Caco-2 (cell line): Measurements from ENCODE around the gene PROSER3. TPM values are rescaled to one million over a fixed set of nuclear protein-coding genes. Genes with fewer than 3 reads are reported as not detected.

Source experiments
- BruUV-seq: library from RNA; stranded (reverse); fragments of 400-500 nt; replicated peaks from 2 replicates; lab custom pipeline; 2021; lab: Mats Ljungman, UMichigan
- CTCF ChIA-PET: fragments of 300-600 bp; sonication (Branson Sonifier 250); formaldehyde crosslinking; loops from one replicate; lab custom pipeline; 2022; ENCODE audit warnings: antibody characterized with exemption; lab: Charles Lee
- POLR2A ChIA-PET: fragments of 300-600 bp; sonication (Branson Sonifier 250); formaldehyde crosslinking; loops from one replicate; lab custom pipeline; 2022; ENCODE audit warnings: antibody characterized with exemption; lab: Charles Lee
- DNase-seq, 2 experiments: peaks; one replicate each; pipeline versions ENCODE4 v3.0.0 to v3.0.0-alpha.2; 2020 to 2022
- H3K27me3 ChIP-seq: replicated peaks from 2 replicates; pipeline ENCODE4 v1.6.0; 2011; ENCODE audit warnings: low read length; ENCODE audit not compliant: control insufficient read depth, insufficient read depth
- H3K36me3 ChIP-seq: 2 replicates; pipeline ENCODE4 v1.5.1; 2011; ENCODE audit warnings: low read length; ENCODE audit not compliant: control insufficient read depth, insufficient read depth
- H3K4me1 ChIP-seq: fragments of 250-450 bp; sonication (Bioruptor Pico); 2 replicates; pipeline ENCODE4 v1.5.1; 2020; ENCODE audit warnings: mild to moderate bottlenecking
- H3K4me3 ChIP-seq: 2 replicates; pipeline ENCODE4 v1.5.1; 2011; ENCODE audit warnings: low read depth, mild to moderate bottlenecking, control low read depth, low read length
- H3K9me3 ChIP-seq: fragments of 250-450 bp; sonication (Bioruptor Pico); 2 replicates; pipeline ENCODE4 v1.5.1; 2020; ENCODE audit warnings: mild to moderate bottlenecking, moderate library complexity
- H3K27ac Mint-ChIP-seq: one replicate; pipeline ENCODE4 v1.8.0; 2022; ENCODE audit warnings: mixed read lengths; ENCODE audit not compliant: unreplicated experiment
- H3K27me3 Mint-ChIP-seq: one replicate; pipeline ENCODE4 v1.8.0; 2022; ENCODE audit warnings: mixed read lengths; ENCODE audit not compliant: insufficient read depth, unreplicated experiment
- H3K36me3 Mint-ChIP-seq: one replicate; pipeline ENCODE4 v1.8.0; 2022; ENCODE audit warnings: mild to moderate bottlenecking, mixed read lengths; ENCODE audit not compliant: insufficient read depth, unreplicated experiment
- H3K4me1 Mint-ChIP-seq: one replicate; pipeline ENCODE4 v1.8.0; 2022; ENCODE audit warnings: low read depth, mixed read lengths; ENCODE audit not compliant: unreplicated experiment
- H3K4me3 Mint-ChIP-seq: one replicate; pipeline ENCODE4 v1.8.0; 2022; ENCODE audit warnings: mild to moderate bottlenecking, moderate library complexity, mixed read lengths; ENCODE audit not compliant: unreplicated experiment
- H3K9me3 Mint-ChIP-seq: one replicate; pipeline ENCODE4 v1.8.0; 2022; ENCODE audit warnings: mixed read lengths; ENCODE audit not compliant: unreplicated experiment
- intact Hi-C: fragments of 100-400 bp; cut with micrococcal nuclease; formaldehyde crosslinking; loops from one replicate; pipeline ENCODE4 v1.10.0; 2022; ENCODE audit not compliant: unreplicated experiment
- total RNA-seq: library from RNA; stranded (reverse); gene quantifications from 2 replicates; pipeline ENCODE4 v1.2.3, GENCODE V29; 2022
- TF ChIP-seq, protein P1 (sequence below), 2 experiments: fragments of 200-600 bp in 1 of 2; IDR thresholded peaks; 1 replicate in 1 of 2; 2 replicates in 1 of 2; pipeline versions ENCODE4 v1.5.1 to v1.8.0; 2011 to 2022; ENCODE audit warnings: antibody characterized with exemption in 1 of 2, control low read depth in 1 of 2, inconsistent platforms in 1 of 2, low read depth in 1 of 2, low read length in 1 of 2, mild to moderate bottlenecking in 1 of 2, moderate library complexity in 1 of 2; ENCODE audit not compliant: insufficient read depth in 1 of 2, severe bottlenecking in 1 of 2, unreplicated experiment in 1 of 2

PROSER3 gene
- total RNA-seq, 1 experiment from 2014 or later: 34.6 TPM

- Mint-ChIP-seq H3K4me1 (no peaks in the 10 kb centered on the region), H3K27ac (no peak overlapping the region), H3K4me3 (no peak overlapping the region), H3K36me3 (peaks cover 5% of the 10 kb centered on the region), H3K9me3 (no peaks in the 10 kb centered on the region), H3K27me3 (peaks cover 5% of the 10 kb centered on the region)
- Histone ChIP-seq H3K27me3 (no peaks in the 10 kb centered on the region), H3K9me3 (no peaks in the 10 kb centered on the region), H3K4me3 (no peak overlapping the region), H3K4me1 (no peaks in the 10 kb centered on the region), H3K36me3 (no peaks in the 10 kb centered on the region)
- no peak for DNase-seq
- intact Hi-C loops: no loop called here
- TF ChIP-seq, protein P1, sequence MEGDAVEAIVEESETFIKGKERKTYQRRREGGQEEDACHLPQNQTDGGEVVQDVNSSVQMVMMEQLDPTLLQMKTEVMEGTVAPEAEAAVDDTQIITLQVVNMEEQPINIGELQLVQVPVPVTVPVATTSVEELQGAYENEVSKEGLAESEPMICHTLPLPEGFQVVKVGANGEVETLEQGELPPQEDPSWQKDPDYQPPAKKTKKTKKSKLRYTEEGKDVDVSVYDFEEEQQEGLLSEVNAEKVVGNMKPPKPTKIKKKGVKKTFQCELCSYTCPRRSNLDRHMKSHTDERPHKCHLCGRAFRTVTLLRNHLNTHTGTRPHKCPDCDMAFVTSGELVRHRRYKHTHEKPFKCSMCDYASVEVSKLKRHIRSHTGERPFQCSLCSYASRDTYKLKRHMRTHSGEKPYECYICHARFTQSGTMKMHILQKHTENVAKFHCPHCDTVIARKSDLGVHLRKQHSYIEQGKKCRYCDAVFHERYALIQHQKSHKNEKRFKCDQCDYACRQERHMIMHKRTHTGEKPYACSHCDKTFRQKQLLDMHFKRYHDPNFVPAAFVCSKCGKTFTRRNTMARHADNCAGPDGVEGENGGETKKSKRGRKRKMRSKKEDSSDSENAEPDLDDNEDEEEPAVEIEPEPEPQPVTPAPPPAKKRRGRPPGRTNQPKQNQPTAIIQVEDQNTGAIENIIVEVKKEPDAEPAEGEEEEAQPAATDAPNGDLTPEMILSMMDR (IDR thresholded peaks at IDR 0.05; ENCODE audit: insufficient read depth in 1 of 2, low read depth in 1 of 2, low read length in 1 of 2, severe bottlenecking in 1 of 2, unreplicated experiment in 1 of 2): no peak
- no TSS peak for BruUV-seq
- ChIA-PET POLR2A (no interaction called here), CTCF (no interaction called here)
These were observed 33.9 kb downstream of the PROSER3 start for GRCh38 chr19:35791814-35792279.

DNA sequence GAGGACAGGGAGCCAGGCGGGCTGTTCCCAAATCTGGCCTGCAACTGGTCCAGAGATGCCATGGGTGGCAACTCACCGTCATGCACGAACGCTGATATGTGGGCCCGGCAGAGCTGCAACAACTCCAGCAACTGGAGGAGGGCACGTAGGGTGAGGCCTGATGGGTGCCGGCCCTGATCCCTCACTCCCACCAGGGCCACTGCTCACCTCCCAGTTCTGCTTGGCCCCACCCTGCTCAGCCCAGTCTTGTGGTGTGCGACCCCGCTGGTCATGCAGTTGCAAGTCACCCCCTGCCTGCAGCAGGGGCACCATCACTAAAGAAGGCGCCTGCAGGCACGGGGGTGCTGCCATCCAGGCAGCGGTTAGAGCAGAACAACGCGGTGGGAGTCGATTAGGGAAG lies 34.3 kb downstream of the PROSER3 start:
- Histone ChIP-seq H3K9me3 (no peaks in the 10 kb centered on the region), H3K4me1 (no peaks in the 10 kb centered on the region), H3K36me3 (no peaks in the 10 kb centered on the region), H3K27me3 (no peaks in the 10 kb centered on the region), H3K4me3 (no peak overlapping the region)
- Mint-ChIP-seq H3K36me3 (peaks cover 5% of the 10 kb centered on the region), H3K9me3 (no peaks in the 10 kb centered on the region), H3K27me3 (peaks cover 9% of the 10 kb centered on the region), H3K4me3 (no peak overlapping the region), H3K27ac (no peak overlapping the region), H3K4me1 (no peaks in the 10 kb centered on the region)
- intact Hi-C loops: no loop called here
- BruUV-seq: no TSS peak
- TF ChIP-seq, protein P1 (IDR thresholded peaks at IDR 0.05; ENCODE audit: insufficient read depth in 1 of 2, low read depth in 1 of 2, low read length in 1 of 2, severe bottlenecking in 1 of 2, unreplicated experiment in 1 of 2): no peak
- CTCF ChIA-PET: no interaction called here
- DNase-seq: no peak
- POLR2A ChIA-PET: no interaction called here

DNA sequence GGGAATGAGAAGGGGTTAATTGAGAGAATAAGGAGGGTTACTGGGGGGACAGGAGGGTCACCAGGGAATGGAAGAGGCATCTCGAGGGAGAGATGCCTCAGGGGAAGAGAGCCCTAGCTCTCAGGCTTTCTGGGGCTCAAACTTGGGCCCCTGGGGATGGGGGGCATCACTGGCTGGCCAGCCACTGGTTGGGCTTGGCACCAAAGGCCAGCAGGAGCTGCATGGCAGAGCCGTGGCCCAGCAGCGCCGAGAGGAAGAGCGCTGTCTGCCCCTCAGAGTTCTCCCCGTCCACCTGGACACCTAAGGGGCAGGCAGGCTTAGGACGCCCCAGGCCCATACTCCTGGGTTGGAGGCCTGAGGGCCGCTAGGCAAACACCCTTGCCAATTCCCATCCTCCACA lies 34.9 kb downstream of the PROSER3 start:
- intact Hi-C loops: no loop called here
- Mint-ChIP-seq H3K9me3 (no peaks in the 10 kb centered on the region), H3K4me1 (no peaks in the 10 kb centered on the region), H3K4me3 (no peak overlapping the region), H3K27me3 (peaks cover 9% of the 10 kb centered on the region), H3K36me3 (peaks cover 5% of the 10 kb centered on the region), H3K27ac (no peak overlapping the region)
- Histone ChIP-seq H3K27me3 (no peaks in the 10 kb centered on the region), H3K4me1 (no peaks in the 10 kb centered on the region), H3K36me3 (no peaks in the 10 kb centered on the region), H3K4me3 (no peak overlapping the region), H3K9me3 (no peaks in the 10 kb centered on the region)
- ChIA-PET POLR2A (no interaction called here), CTCF (no interaction called here)
- DNase-seq: no peak
- no TSS peak for BruUV-seq
- TF ChIP-seq, protein P1 (IDR thresholded peaks at IDR 0.05; ENCODE audit: insufficient read depth in 1 of 2, low read depth in 1 of 2, low read length in 1 of 2, severe bottlenecking in 1 of 2, unreplicated experiment in 1 of 2): no peak
